Stimulated activated naive CD4-positive, alpha-beta T cell treated with Interleukin-2 at 50 U/mL for 16 hours (primary cell): ENCODE results near the gene ANO9.
A peak's percentile ranks its signal among the peaks of the same experiment; 100 is the strongest.
"Not testable (repeated sequence)": the region's sequence is repeated elsewhere in the genome, so short reads cannot be mapped to it uniquely, and the experiment has no call there.

Source experiments
- DNase-seq: peaks from one replicate; lab custom pipeline; 2025; lab: John Stamatoyannopoulos, UW

ANO9 gene

DNA sequence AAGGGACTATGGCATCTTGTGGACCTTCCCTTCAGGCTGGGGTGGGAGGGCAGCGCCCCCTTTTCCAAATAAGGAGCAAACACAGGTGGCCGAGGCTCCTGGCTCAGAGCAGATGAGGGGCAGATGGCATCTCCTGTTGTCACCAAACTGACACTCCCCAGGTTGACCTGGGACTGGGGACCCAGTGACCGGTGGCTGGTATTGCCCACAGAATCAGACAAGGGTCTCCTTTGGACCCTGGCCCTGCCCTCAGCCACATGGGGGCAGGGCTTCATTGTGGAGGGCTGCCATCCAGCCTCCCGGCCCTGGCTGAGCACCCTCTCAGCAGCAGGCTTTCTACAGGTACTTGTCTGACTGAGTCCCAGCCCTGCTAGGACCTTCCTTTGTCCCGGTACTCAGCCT, 26.2 kb downstream of the ANO9 start:
- no peak for DNase-seq

DNA sequence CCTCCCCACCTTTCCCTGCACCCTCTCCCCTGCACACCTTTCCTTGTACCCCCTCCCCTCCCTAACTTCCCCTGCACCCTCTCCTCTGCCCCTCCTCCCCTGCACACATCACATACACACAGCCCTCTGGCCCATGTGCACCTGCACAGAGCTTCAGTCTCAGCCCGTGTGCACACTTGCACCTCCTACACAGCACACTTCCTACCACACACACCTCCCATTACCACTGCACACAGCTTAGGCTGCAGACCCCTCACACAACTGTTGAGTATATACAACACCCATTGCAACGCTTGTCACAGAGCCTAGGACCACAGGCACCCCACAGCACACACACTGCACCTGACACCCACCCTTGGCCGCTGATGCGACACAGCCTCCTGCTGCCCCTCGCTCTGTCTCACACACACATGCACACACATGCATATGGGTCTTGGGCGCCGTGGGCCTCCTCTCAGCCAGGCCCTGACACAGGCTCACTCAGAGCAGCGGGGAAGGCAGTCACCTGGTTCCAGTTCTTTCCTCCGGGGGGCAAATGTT, 27.4 kb downstream of the ANO9 start:
- DNase-seq, result no peak

DNA sequence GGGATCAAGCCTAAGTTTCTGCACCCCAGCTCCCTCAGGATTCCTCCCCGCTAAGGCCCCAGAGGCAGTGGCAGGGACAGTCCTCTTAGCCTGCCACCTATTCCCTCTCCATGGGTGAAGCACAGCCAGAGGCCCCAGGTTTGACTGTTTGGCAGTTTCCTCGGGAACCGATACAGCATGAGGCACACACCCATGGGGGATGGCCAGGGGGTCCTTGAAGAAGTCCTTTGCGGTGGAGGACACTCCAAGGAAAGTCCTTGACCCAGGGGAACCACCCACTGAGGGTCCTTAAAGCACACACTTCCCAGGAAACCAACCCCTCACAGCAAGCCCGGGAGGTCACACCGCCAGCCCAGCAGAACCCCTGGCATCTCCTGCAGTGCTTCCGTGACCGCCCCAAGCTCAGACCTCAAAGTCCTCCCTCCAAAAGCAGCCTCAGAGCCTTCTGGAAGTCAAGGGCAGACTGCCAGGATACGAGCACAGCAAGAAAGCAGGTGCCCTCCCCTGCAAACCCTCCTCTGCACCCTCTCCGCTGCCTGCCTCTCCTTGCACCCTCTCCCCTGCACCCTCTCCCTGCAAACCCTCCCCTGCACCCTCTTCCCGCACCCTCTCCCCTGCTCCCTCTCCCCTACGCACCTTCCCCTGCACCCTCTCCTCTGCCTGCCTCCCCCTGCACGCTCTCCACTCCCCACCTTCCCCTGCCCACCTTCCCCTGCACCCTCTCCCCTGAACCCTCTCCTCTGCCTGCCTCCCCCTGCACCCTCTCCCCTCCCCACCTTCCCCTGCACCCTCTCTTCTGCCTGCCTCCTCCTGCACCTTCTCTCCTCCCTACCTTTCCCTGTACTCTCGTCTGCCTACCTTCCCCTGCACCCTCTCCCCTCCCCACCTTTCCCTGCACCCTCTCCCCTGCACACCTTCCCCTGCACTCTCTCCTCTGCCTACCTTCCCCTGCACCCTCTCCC, 28.4 kb downstream of the ANO9 start:
- no peak for DNase-seq

DNA sequence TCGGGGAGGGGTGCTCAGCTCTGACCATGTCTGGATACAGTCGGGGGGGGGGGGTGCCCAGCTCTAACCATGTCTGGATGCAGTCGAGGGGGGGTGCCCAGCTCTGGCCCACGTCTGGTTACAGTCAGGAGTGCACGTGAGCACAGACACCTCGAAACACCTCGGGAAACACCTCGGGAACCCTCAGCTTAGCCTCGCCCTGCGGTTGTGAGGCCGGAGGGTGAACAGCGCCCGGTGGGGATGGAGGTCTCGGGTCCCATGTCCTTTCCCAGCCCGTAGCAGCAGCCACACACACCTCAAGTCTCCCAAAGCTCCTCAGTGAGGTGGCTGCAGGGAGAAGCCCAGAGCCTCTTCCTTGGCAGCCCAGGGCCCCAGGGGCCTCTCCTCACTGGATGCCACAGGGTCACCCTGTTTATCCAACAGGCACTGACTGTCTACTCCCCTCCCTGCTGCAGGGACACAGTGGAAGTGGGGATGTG, 29.1 kb downstream of the ANO9 start:
- DNase-seq, result no peak

DNA sequence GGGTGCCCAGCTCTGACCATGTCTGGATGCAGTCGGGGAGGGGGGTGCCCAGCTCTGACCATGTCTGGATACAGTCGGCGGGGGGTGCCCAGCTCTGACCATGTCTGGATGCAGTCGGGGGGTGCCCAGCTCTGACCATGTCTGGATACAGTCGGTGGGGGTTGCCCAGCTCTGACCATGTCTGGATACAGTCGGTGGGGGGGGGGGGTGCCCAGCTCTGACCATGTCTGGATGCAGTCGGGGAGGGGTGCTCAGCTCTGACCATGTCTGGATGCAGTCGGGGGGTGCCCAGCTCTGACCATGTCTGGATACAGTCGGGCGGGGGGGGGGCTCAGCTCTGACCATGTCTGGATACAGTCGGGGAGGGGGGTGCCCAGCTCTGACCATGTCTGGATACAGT, 30.3 kb downstream of the ANO9 start:
- DNase-seq, result not testable (repeated sequence)

DNA sequence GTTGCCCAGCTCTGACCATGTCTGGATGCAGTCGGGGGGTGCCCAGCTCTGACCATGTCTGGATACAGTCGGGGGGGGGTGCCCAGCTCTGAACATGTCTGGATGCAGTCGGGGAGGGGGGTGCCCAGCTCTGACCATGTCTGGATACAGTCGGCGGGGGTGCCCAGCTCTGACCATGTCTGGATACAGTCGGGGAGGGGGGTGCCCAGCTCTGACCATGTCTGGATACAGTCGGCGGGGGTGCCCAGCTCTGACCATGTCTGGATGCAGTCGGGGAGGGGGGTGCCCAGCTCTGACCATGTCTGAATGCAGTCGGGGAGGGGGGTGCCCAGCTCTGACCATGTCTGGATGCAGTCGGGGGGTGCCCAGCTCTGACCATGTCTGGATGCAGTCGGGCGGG, 31.1 kb downstream of the ANO9 start:
- DNase-seq, result not testable (repeated sequence)

DNA sequence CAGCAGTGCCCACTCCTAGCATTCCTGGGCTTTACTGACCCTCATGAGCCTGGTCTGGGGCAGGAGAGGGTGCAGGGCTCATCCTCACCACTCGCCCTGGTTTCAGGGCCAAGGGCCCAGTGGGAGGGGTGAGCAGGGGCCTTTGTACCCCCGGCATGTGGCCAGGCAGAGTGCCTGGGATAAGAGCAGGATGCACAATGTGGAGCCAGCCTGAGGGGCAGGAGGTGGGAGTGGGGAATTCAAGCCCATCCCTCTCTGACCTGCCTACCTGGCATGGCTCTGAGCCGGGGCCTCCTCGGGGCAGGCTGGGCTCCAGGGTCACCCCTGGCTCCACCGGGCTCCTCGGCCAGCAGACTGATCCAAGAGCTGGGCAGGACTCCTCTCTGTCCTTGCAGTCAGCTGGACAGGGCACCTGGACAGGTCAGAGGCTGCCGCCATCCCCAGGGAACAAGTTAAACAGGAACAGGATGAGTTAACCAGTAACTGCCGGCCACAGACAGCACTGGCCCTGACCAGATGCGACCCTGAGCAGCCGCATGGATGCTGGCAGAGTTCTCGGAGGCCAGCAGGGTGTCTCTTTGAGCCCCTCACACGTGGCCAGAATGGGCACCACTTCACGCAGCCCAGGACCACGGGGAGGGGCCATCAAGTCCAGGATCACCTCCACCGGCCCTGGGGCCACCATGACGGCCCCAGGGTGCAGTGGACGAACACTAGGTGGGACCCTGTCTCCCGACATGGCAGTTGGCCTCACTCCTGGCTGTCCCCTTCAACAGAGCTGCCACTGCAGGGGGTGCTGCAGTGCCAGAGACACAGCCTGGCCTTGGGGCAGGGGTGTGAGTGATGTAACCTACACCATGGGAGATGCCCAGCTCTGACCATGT, 32.0 kb downstream of the ANO9 start:
- no peak for DNase-seq

DNA sequence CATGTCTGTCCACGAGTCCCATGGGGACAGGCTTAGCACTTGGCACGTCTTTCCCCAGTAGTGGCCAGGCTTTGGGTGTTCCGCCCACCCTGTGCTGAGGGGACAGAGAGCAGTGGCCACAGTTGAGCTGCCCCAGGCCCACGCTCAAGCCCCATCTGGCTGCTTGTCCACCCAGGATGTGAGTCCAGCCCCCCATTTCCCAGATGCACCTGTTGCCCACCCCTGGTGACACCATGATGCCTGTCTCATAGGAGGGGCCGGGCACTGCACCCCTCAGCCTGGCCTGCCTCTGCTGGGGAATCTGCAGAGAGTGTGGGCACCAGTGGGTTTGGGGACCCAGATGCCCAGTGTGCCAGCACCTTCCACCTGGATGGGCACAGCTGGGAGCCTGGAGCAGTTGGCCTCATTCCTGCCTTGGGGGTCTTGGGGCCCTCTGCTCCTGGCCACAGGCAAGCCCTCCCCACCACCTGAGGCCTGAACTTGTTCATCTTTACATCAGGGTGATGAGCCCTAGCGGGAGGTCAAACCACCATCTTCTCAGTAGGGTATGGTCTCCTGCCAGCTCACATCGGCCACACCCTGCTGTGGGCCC, 32.7 kb downstream of the ANO9 start:
- no peak for DNase-seq

DNA sequence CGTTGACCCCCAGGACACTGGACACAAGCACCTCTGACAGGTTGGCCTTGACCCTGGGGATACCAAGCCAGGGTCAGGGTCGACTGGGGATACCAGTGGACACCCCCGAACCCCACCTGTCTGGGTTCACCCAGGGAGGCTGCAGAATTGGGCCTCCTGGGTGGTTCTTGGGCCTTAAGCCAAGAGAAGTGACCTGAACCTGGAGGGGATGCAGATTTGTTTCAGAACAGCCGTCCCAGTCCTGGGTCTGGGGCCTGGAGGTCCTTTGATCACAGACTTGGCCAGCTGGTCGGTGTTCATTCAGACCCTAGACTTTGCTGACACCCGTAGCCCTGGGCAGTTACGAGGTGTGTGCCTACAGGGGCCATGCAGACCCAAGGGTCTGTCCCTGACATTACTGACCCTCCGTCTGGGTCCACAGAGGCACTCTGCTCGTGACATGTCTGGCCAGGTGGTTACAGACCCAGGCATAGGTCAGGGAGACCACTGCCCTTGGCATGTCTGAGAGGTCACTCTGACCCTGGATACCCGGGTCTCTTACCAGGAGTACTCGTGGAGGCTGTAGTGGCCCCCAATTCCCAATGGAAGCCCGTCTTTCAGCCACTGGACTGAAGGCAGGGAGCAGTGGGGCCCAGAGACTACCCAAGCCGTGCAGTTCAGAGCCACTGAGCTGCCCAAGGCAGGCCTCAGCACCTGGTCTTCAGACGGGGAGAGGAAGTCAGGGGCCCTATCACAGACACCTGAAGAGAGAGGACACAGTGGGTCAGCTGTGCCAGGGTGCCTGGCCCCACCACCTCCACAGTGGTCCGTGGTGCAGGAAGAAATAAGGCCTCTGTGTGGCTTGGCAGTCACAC, 33.4 kb downstream of the ANO9 start:
- no peak for DNase-seq

DNA sequence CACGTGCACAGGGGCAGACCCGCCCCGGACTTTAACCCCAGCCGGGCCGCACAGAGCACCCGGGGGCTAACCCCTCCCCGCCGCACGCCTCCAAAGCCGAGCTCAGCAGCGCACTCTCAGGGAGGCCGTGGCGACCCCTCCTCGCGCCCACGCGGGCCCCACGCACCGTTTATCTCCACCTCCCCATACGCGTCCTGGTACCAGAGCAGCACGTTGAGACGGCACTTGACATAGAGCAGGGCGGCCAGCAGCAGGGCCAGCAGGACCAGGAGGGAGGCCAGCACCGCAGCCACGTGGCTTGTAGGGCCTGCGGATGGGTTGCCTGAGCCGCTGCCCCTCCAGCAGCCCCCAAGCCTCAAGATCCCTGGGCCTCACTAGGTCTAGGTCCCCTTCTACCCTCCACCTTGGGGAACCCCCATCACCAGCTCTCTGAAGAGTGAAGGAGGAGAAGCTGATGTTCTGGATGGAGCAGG, 34.1 kb downstream of the ANO9 start:
- no peak for DNase-seq

DNA sequence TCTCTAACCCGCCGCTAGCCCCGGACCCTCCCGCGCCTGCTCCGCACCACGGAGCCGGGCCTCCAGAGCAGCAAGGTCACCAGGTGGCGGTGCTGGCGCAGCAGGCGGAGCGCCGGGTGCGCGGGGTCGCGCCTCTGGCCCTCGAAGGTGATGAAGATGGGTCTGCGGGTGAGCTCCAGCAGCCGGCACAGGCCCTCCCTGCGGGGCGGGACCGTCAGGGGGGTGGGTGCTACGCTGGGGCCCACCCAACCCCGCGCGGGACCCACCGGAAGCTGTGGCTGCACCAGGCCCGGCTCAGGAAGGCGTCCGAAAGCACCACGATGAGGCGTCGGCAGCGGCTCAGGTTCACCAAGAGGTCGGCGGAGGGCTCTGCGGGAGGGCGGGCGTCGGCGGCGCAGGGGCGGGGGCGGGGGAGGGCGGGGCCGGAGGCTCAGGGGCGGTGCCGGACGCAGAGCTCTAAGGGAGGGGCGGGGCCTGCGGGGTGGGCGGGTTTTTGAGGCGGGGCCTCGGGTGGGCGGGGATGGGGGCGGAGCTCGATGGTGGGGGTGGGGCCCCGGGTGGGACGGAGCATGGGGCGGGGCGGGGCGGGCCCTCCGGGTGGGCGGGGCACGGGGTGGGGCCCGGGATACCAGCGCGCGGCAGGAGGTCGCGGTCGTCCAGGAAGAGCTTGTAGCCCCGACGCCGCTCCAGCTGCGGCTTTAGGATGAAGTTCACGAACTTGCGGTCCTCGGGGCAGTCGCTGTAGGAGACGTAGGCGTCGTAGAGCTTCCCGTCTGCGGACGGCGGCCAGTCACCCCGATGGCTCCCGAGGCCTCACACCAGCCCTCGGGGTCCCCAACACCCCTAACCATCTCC, 34.8 kb downstream of the ANO9 start:
- peak; percentile 90 for DNase-seq

DNA sequence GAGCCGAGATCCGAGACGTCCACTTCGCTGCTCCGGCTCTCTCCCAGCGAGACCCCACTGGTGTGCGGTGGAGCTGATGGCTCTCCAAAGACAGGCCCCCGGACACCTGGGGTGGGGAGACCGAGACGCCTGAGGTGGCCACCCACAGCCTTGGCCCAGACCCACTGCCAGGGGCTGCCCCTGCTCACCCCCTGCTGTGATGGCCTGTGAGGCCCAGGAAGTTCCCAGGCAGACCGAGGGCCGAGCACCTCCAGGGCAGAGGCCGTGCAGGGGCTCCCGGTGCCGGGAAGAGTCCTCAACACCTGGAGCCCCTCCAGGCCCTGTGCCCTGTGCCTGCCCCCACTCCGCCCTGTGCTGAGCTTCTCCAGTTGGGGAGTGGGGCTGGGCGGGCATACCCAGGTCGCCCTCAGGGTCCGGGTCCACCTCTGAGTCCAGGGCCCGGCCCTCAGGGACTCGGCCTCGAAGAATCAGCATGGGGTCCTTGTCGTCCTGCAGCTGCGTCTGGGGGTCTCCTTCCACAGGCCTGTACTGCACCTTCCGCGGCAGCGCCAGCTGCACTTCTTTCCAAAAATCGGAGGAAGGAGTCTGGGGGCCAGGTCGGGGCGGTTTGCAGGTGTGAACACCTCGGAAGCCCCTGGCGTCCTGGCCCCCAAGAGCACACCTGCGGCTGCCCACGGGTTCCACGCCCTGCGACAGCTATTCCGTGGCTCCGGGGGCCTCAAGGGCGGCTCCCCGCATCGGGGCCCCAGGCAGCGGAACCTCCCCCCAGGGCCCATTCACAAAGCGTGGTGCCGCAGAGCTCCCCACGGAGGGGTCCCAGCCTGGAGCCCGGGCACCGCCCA, 35.6 kb downstream of the ANO9 start:
- no peak for DNase-seq

DNA sequence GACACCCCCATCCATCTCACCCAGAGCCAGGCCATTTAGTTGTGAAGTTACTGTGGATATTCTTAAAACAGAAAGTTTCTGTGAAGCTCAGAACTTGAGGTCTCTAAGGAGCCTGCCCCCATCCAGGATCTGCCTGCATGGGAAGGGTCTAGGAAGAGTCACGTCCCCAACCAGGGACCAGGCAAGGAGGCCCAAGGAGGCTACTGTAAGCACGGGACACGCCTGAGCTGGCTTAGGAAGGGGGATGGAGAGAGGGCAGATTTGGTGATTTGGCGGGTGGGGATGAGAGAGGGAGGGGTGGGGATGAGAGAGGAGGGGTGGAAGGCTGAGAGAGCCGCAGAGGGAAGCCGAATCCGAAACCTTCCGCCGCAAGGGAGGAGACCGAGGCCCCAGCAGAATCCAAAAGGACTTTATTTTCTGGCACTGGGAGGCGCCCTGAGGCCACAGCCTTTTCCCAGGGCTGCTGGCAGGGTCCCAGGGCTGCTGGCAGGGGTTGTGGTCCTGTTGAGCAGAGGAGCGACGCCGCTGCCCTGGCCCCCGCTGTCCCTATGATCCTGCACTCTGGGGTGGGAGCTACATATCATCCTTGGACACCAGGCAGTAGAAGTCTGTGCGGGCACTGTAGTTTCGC, 36.4 kb downstream of the ANO9 start:
- no peak for DNase-seq

DNA sequence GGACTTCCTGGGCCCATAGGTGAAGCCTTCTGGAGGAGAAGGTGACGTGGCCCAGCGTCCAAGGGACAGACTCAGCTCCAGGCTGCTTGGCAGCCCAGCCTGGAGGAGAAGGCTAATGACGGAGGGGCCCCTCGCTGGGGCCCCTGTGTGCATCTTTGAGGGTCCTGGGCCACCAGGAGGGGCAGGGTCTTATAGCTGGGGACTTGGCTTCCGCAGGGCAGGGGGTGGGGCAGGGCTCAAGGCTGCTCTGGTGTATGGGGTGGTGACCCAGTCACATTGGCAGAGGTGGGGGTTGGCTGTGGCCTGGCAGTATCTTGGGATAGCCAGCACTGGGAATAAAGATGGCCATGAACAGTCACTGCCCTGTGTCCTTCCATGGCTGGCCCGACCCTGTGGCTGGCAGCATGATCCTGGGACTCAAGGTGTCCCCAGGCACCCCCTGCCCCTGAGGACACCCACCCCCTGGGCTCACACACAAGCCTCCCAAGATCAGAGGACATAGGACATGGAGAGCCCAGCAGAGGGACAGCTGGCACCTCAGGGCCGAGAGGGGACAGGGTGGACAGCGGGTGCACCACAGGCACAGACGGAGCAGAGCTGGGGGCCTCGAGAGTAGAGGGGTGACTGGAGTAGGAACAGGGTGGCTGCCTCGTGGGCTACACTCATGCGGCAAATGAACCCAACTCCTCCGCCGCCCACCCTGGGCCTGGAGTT, 37.1 kb downstream of the ANO9 start:
- no peak for DNase-seq

DNA sequence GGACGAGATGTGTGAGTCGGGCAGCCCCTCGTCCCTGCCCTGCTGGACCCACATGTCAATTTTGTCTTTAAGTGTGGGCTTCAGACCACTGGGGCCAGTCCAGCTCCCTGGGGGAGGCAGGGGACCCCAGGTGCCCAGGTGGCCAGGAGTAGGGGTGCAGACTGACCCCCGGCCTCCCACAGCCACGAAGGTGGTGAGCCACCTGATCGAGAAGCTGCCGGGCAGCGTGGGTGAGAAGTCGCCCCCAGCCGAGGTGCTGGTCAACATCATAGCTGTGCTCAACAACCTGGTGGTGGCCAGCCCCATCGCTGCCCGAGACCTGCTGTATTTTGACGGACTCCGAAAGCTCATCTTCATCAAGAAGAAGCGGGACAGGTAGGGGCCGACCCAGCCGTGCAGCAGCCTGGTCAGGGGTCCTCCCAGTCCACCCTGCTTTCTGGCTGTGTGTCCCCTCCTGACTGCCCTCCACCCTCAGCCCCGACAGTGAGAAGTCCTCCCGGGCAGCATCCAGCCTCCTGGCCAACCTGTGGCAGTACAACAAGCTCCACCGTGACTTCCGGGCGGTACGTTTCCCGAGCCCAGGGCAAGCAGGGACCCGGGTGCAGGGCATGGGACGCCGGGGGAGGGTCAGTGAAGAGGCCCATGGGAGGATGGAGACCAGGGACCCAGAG, 37.9 kb downstream of the ANO9 start:
- no peak for DNase-seq

DNA sequence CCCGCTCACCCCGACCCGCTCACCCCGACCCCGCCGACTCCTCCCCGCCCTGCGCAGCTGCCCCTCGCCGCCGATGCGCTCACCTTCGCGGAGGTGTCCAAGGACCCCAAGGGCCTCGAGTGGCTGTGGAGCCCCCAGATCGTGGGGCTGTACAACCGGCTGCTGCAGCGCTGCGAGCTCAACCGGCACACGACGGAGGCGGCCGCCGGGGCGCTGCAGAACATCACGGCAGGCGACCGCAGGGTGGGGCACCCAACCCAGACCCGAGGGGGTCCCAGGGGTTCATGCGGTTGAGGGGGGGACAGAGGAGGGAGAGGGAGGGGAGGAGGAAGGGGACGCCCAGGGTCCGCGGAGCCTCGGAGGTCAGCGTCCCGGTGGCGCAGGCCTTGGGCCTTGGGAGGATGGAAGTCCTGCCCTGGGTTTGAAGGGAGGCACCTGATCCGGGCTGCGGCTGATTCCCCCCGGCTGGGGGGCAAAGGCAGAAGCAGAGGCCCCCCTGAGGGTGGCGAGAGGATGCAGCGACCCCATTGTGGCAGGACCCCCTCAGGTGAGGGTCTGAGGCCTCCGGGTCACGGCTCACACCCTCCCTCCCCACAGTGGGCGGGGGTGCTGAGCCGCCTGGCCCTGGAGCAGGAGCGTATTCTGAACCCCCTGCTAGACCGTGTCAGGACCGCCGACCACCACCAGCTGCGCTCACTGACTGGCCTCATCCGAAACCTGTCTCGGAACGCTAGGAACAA, 38.6 kb downstream of the ANO9 start:
- no peak for DNase-seq

DNA sequence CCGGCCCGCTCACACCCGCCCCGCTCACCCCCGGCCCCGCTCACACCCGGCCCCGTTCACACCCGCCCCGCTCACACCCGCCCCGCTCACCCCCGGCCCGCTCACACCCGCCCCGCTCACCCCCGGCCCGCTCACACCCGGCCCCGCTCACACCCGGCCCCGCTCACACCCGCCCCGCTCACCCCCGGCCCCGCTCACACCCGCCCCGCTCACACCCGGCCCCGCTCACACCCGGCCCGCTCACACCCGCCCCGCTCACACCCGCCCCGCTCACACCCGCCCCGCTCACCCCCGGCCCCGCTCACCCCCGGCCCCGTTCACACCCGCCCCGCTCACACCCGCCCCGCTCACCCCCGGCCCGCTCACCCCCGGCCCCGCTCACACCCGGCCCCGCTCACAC, 40.6 kb downstream of the ANO9 start:
- not testable (repeated sequence) for DNase-seq
